Heart left ventricle (tissue), 16 donors: ENCODE results near the gene KLF7. TPM values are rescaled to one million over a fixed set of nuclear protein-coding genes. Genes with fewer than 3 reads are reported as not detected.

ENCODE experiments used
- ATAC-seq, 4 donors: fragments of 200-7000 bp; cut with Tn5 transposase; one replicate each; pipeline ENCODE4 v1.9.1; 2020 to 2022; ENCODE audit warnings: moderate library complexity in 4 of 4, mild to moderate bottlenecking in 3 of 4, moderate number of reproducible peaks in 1 of 4
- DNase-seq, 5 donors: peaks; one replicate each; pipeline ENCODE4 v3.0.0-alpha.2; 2020
- H3K27ac ChIP-seq, 12 donors: fragments of 200-600 bp; sonication (generic) in 4 of 12; one replicate each; pipeline versions ENCODE4 v1.5.0 to v1.8.0; 2016 to 2022; ENCODE audit warnings: mild to moderate bottlenecking in 2 of 12
- H3K27me3 ChIP-seq, 9 donors: fragments of 200-600 bp; sonication (generic) in 2 of 9; one replicate each; pipeline versions ENCODE4 v1.5.1 to v1.8.0; 2016 to 2022; ENCODE audit warnings: mild to moderate bottlenecking in 3 of 9
- H3K36me3 ChIP-seq, 9 donors: fragments of 200-600 bp; sonication (generic) in 2 of 9; one replicate each; pipeline versions ENCODE4 v1.5.0 to v1.8.0; 2018 to 2022; ENCODE audit warnings: mild to moderate bottlenecking in 2 of 9
- H3K4me1 ChIP-seq, 12 donors: fragments of 200-600 bp; sonication (generic) in 4 of 12; one replicate each; pipeline versions ENCODE4 v1.5.0 to v1.8.0; 2016 to 2022; ENCODE audit warnings: mild to moderate bottlenecking in 3 of 12
- H3K4me3 ChIP-seq, 12 donors: fragments of 200-600 bp; sonication (generic) in 4 of 12; one replicate each; pipeline versions ENCODE4 v1.5.0 to v1.8.0; 2017 to 2022; ENCODE audit warnings: mild to moderate bottlenecking in 9 of 12, moderate library complexity in 4 of 12
- H3K9me3 ChIP-seq, 12 donors: fragments of 200-600 bp; sonication (generic) in 4 of 12; one replicate each; pipeline versions ENCODE4 v1.5.0 to v1.8.0; 2016 to 2022; ENCODE audit warnings: mild to moderate bottlenecking in 1 of 12
- POLR2A ChIP-seq, 2 donors: fragments of 450-650 bp; IDR thresholded peaks; one replicate each; pipeline ENCODE4 v1.6.1; 2017; ENCODE audit warnings: antibody characterized with exemption in 2 of 2, mild to moderate bottlenecking in 2 of 2, moderate library complexity in 2 of 2
- WGBS, 4 donors: extraction: QIAGEN DNeasy Blood & Tissue Kit in 2 of 4; methylation state at CpG; one replicate each; pipeline versions ENCODE4 v1.1.5 to v1.1.7; 2013 to 2018; 5-methylcytosine and 5-hydroxymethylcytosine counted together
- intact Hi-C, 10 donors: fragments of 100-400 bp; cut with DNase I; formaldehyde crosslinking; loops; one replicate each; pipeline versions ENCODE4 v1.11.1 to v1.14.2; 2022
- polyA plus RNA-seq, 2 donors: library from polyadenylated mRNA; stranded (reverse); fragments of 200-250 nt; gene quantifications; one replicate each; pipeline ENCODE4 v1.2.3, GENCODE V29; 2013
- total RNA-seq, 9 donors: library from RNA; depleted of rRNA in 2 of 9; stranded (reverse); fragments of >200 nt in 2 of 9; fragmentation: NEBNext Ultra II Directional in 3 of 9; extraction: Animal tissue kit (Norgen Biotek cat#: 25700) in 3 of 9; gene quantifications; one replicate each; pipeline versions ENCODE4 v1.1.0 to v1.2.4, GENCODE V29; 2016 to 2023
- TF ChIP-seq, protein P1 (sequence below), 12 donors: fragments of 200-600 bp; sonication (generic) in 4 of 12; IDR thresholded peaks; one replicate each; pipeline versions ENCODE4 v1.5.0 to v1.8.0; 2018 to 2022; ENCODE audit warnings: antibody characterized with exemption in 12 of 12, mild to moderate bottlenecking in 5 of 12
- donor health status: ischemic (EF 13 %, LVEDD 7.1; RV severe dilation, severe dysfunction).
- donor health status: healthy with polysubstance abuse.
- donor health status: DM: no; HTN: yes; CAD: no.
- donor health status: DM: no; HTN: no; CAD: no.
- donor health status: ischemic (EF 25% LVEDD 6.9; RV normal size, moderate dysfunction).
- donor health status: ischemic (EF 25% LVEDD 5.7; RV mildly dilated, moderate dysfunction).
- donor health status: healthy.
- donor health status: DM: yes; HTN: yes; CAD: no.
- donor health status: ischemic (EF 35%, LVEDD 5.7; RV mildly dilated, moderate dysfunction).
- donor health status: nonischemic (EF 11% LVEDD 7.7; RV severe dilation, severe dysfunction).
- donor health status: DM: yes; HTN: yes; CAD: no.
- donor health status: PGD.
- donor health status: ischemic (EF 29% LVEDD 5.4; RV normal size, mild dysfunction).
- donor health status: nonischemic (EF 23%, LVEDD 6.1; RV moderate dilation, normal function).

KLF7 gene
- total and polyA plus RNA-seq, 11 donors = 5.0 to 49.8 (median 26.2) TPM

DNA sequence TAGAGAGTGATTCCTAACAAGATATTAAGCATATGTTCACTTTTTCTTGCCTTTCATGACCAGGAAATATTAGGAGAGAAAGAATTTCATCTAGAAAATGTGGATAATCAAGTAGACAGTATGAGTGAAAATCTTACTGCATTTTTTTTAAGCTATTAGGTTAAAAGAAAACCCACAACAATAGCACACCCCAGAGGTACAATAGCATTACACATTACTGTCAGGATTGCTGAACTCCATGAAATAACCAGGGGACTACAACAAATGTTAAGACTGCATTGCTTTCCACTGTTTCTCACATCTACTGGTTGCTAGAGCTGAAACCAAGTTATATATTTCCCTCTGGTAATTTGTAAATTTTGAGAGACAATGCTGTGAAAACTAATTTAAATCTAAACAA lies 33.7 kb downstream of the KLF7 start:
- peak overlapping the region; percentile 70 to 92 (median 84) for H3K27ac ChIP-seq
- H3K4me3 ChIP-seq = no peak overlapping the region
- H3K27me3 ChIP-seq = no peaks in the 10 kb centered on the region
- peaks cover 34 to 92% (median 71%) of the 10 kb centered on the region in 12 donors for H3K4me1 ChIP-seq
- no peaks in the 10 kb centered on the region for H3K36me3 ChIP-seq
- peaks cover 0 to 17% (median 5%) of the 10 kb centered on the region in 12 donors for H3K9me3 ChIP-seq
- ATAC-seq = no peak
- DNase-seq = no peak
- intact Hi-C loops = loop anchor here in 6 of 10 donors (2.0 to 5.0 kb wide), 5 partner anchors 33 to 45 kb away; partner anchors contain the start of gene KLF7 (in 4 of the 6)
- TF ChIP-seq, protein P1, sequence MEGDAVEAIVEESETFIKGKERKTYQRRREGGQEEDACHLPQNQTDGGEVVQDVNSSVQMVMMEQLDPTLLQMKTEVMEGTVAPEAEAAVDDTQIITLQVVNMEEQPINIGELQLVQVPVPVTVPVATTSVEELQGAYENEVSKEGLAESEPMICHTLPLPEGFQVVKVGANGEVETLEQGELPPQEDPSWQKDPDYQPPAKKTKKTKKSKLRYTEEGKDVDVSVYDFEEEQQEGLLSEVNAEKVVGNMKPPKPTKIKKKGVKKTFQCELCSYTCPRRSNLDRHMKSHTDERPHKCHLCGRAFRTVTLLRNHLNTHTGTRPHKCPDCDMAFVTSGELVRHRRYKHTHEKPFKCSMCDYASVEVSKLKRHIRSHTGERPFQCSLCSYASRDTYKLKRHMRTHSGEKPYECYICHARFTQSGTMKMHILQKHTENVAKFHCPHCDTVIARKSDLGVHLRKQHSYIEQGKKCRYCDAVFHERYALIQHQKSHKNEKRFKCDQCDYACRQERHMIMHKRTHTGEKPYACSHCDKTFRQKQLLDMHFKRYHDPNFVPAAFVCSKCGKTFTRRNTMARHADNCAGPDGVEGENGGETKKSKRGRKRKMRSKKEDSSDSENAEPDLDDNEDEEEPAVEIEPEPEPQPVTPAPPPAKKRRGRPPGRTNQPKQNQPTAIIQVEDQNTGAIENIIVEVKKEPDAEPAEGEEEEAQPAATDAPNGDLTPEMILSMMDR (IDR thresholded peaks at IDR 0.05) = peak in 4 of 12 donors; percentile 10 to 28 (median 24)
- no peak for TF ChIP-seq POLR2A (IDR thresholded peaks at IDR 0.05)

DNA sequence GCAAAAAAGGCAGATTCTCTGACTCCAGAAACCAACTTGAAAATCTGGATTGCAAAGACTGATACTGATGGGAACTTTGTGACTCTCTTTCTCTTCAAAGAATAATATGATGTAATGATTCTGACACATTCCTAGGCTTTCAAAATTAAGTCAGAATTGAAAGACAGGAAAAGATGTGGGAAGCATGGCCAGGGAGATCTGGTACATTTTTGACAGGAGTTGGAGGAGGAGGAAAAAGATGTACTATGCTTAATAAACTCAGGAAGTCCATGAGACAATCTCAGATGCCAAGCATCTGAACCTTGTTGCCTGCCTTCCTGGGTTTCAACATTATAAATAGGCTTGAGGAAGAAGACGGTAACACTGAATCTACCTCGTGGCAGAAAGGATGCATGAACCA lies 34.2 kb downstream of the KLF7 start:
- peak overlapping the region; percentile 70 to 92 (median 84) for H3K27ac ChIP-seq
- TF ChIP-seq, protein P1 (IDR thresholded peaks at IDR 0.05) = no peak
- no peak for TF ChIP-seq POLR2A (IDR thresholded peaks at IDR 0.05)
- H3K36me3 ChIP-seq = no peaks in the 10 kb centered on the region
- peaks cover 31 to 88% (median 70%) of the 10 kb centered on the region in 12 donors for H3K4me1 ChIP-seq
- 26 to 43% (median 32%) methylated on average over 2 of the region's 2 CpGs for WGBS, 4 donors
- no peak overlapping the region for H3K4me3 ChIP-seq
- DNase-seq = no peak
- no peaks in the 10 kb centered on the region for H3K27me3 ChIP-seq
- peak in 1 of 4 donors; percentile 10 for ATAC-seq
- peaks cover 0 to 20% (median 5%) of the 10 kb centered on the region in 12 donors for H3K9me3 ChIP-seq
- intact Hi-C loops = loop anchor here in 6 of 10 donors (5.0 kb wide), 4 partner anchors 34 to 44 kb away; partner anchors contain the start of gene KLF7 (in 2 of the 6)

DNA sequence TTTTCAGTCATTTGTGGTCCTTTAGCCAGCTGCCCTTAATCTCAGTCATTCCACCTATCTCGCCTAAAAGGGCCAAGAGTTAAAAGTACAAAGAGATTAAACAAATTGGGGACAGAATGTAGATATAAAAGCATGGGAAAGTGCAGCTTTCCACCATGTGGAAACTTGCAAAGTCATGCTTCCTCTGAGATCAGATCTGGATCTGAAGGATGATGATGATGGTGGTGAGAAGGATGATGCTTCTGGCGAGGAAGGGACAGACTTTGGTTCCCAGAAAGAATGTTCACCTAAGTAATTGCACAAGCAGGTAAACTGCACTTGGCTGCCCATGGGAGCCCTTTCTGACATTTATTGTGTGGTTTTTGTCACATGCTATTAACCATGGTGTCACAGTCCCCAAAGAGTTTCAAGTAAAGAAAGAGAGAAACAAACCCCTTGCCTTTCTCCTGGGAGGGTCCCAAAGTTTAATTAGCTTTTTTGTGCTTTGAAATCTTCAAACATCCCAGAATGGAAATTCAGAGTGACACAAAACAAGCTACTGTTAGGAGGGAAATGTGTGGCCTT lies 34.7 kb downstream of the KLF7 start:
- no peak for TF ChIP-seq POLR2A (IDR thresholded peaks at IDR 0.05)
- TF ChIP-seq, protein P1 (IDR thresholded peaks at IDR 0.05) = no peak
- Histone ChIP-seq H3K9me3 (peaks cover 0 to 20% (median 5%) of the 10 kb centered on the region in 12 donors), H3K36me3 (no peaks in the 10 kb centered on the region), H3K4me1 (peaks cover 28 to 84% (median 68%) of the 10 kb centered on the region in 12 donors), H3K27ac (peak overlapping the region; percentile 70 to 92 (median 84)), H3K27me3 (no peaks in the 10 kb centered on the region), H3K4me3 (no peak overlapping the region)
- intact Hi-C loops = loop anchor here in 6 of 10 donors (5.0 kb wide), 4 partner anchors 34 to 44 kb away; partner anchors contain the start of gene KLF7 (in 2 of the 6)
- ATAC-seq (no peak), DNase-seq (no peak)
- WGBS, 4 donors = 75 to 87% (median 80%) methylated on average over 2 of the region's 2 CpGs

DNA sequence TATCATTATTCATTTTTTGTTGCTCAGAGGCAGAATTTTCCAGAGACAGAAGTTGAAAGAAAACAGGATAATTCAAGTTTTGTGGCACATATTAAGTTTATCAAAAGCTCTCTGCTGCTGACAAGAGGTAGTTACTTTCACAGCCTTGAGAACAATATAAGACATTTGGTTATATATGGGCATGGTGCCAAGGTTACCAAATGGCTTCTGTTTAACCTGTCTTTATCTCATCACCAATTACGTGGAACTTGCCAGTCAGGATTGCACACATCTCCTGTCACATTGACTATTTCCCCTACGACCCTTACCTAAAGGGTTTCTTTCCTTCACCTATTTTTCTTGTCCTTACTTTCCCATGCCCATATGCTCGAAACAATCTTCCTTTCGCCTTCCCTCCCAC lies 35.9 kb downstream of the KLF7 start:
- TF ChIP-seq POLR2A (IDR thresholded peaks at IDR 0.05) = no peak
- TF ChIP-seq, protein P1 (IDR thresholded peaks at IDR 0.05) = no peak
- WGBS, 4 donors = 68 to 83% (median 77%) methylated on average over 4 of the region's 4 CpGs
- Histone ChIP-seq H3K9me3 (peaks cover 0 to 20% (median 5%) of the 10 kb centered on the region in 12 donors), H3K4me1 (peaks cover 24 to 81% (median 57%) of the 10 kb centered on the region in 12 donors), H3K4me3 (no peak overlapping the region), H3K36me3 (no peaks in the 10 kb centered on the region), H3K27ac (peak overlapping the region in 9 of 12 donors; percentile 1 to 88 (median 82)), H3K27me3 (no peaks in the 10 kb centered on the region)
- no peak for DNase-seq
- no peak for ATAC-seq
- intact Hi-C loops = loop anchor here in 6 of 10 donors (5.0 kb wide), 4 partner anchors 33 to 43 kb away; partner anchors contain the start of gene KLF7 (in 2 of the 6)
